Activated CD8-positive, alpha-beta memory T cell treated with anti-CD3 and anti-CD28 coated beads, Interleukin-2, amount 50 U/mL, for 48 hours (primary cell): ENCODE data around the gene BOD1.

Experiments
- DNase-seq: peaks from one replicate; pipeline ENCODE4 v3.0.0-alpha.2; 2020

Gene BOD1

GRCh38 chr5:173573126-173573960 lies 43.1 kb downstream of the BOD1 start:
- peak; percentile 92 for DNase-seq

GRCh38 chr5:173572431-173573125 lies 43.9 kb downstream of the BOD1 start:
- DNase-seq, result peak; percentile 15

- peak; percentile 22 for DNase-seq
These were observed 45.9 kb downstream of the BOD1 start for GRCh38 chr5:173570321-173571090.

GRCh38 chr5:173568703-173569102 lies 47.7 kb downstream of the BOD1 start:
- DNase-seq, result no peak

- no peak for DNase-seq
These were observed 48.3 kb downstream of the BOD1 start for GRCh38 chr5:173568128-173568527.

GRCh38 chr5:173567548-173567947 lies 48.9 kb downstream of the BOD1 start:
- DNase-seq, result no peak

- no peak for DNase-seq
These were observed 50.9 kb downstream of the BOD1 start for GRCh38 chr5:173565491-173566072.

- DNase-seq, result no peak
These were observed 52.3 kb downstream of the BOD1 start for GRCh38 chr5:173564106-173564505.

- no peak for DNase-seq
These were observed 53.2 kb downstream of the BOD1 start for GRCh38 chr5:173563246-173563645.

GRCh38 chr5:173562451-173562850 lies 54.0 kb downstream of the BOD1 start:
- no peak for DNase-seq
